HG03571 (cell line): ENCODE measurements around the gene TMEM131L.

Experiments used
- ATAC-seq: cut with Tn5 transposase; IDR thresholded peaks from one replicate; pipeline ENCODE4 v1.9.1; 2021; ENCODE audit not compliant: unreplicated experiment

TMEM131L gene

GRCh38 chr4:153684182-153684970 is 218.2 kb downstream of the TMEM131L start, which contains the start of gene TLR2:
TSS of gene TLR2 (plus strand) at chr4:153684280. CDS start at chr4:153702908, 18,628 bp downstream.
- peak; percentile 85 for ATAC-seq

- ATAC-seq: no peak
These were observed 218.8 kb downstream of the TMEM131L start for GRCh38 chr4:153684971-153685371.
